HG02852 (cell line): Measurements from ENCODE around the gene FRMPD4.

ENCODE experiments used
- ATAC-seq: cut with Tn5 transposase; IDR thresholded peaks from one replicate; pipeline ENCODE4 v1.9.1; 2021; ENCODE audit warnings: mild to moderate bottlenecking, moderate library complexity; ENCODE audit not compliant: unreplicated experiment

The FRMPD4 gene

GRCh38 chrX:12423346-12423745 is 285.1 kb downstream of the FRMPD4 start:
- no peak for ATAC-seq

GRCh38 chrX:12425496-12425895 is 287.2 kb downstream of the FRMPD4 start:
- no peak for ATAC-seq

DNA sequence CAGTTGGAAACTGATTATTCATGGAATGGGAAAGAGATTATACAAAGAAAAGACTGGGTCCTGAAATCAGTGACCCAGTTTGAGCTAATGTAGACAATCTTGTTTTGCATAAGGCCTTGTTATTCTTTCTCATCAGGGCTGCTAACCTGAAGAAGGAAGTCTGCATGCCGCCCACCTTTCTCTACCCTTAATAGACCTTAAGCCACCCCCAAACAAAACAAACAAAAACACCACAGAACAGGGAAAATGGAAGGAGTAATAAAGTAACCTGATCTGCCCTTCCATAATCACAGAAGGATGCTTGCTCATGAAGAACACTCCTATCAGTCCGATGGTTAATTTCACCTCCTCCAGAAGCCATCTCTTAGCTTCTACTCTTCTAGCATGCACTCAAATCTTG is 288.1 kb downstream of the FRMPD4 start:
- ATAC-seq: no peak

DNA sequence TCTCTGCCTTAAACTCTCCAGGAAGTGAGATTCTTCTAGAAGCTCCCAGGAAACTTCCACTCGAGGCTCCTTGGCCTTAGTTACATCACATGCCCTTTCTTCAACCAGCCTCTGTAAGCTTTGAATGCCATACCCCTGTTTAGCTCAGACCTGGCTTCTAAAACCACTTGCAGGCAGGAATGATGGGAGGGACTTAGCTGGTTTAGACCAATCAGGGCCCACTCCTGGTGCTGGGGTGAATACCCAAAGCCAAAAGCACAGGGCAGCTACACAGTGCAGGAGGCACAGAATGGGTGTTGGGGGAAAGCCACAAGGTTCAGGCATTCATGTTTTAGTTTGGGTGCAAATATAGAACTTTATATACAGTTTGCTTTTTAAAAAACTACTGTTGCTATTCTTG is 296.2 kb downstream of the FRMPD4 start:
- no peak for ATAC-seq

DNA sequence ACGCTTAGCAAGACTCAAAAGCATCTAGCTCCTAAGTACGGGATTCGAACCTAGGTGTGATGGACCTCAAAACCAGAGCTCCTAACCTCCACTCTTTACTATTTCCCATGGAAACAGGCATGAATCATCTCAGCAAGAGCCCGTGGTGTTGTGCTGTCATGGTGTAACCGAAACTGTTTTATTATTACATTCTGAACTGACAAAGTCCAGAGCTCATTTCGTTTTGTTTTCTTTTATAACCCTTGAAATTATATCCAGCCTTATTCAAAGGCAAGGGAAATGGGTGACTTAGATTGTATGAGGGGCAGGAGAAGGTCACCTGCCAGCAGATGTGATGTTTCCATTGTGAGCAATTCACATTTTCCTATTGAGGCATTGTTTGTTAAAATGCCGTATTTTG is 301.1 kb downstream of the FRMPD4 start:
- no peak for ATAC-seq

DNA sequence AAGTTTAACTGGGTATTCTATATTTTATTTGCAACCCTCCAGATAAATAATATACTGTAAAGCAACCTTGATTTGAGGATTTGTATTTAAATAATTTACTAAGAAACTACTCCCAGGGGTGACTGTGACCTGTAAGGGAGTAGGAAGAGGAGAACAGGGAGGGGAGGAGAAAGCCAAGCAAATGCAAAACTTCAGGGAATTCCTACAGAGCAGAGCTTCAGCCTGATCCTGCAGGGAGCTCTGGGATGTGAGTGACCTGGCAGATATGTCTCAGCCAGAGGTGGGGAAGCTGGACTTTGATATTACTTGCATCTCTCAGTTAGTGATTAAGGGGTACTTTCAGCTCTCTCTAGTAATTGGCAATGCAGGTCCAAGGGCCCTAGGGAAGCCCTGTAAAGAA is 302.0 kb downstream of the FRMPD4 start:
- ATAC-seq: no peak

DNA sequence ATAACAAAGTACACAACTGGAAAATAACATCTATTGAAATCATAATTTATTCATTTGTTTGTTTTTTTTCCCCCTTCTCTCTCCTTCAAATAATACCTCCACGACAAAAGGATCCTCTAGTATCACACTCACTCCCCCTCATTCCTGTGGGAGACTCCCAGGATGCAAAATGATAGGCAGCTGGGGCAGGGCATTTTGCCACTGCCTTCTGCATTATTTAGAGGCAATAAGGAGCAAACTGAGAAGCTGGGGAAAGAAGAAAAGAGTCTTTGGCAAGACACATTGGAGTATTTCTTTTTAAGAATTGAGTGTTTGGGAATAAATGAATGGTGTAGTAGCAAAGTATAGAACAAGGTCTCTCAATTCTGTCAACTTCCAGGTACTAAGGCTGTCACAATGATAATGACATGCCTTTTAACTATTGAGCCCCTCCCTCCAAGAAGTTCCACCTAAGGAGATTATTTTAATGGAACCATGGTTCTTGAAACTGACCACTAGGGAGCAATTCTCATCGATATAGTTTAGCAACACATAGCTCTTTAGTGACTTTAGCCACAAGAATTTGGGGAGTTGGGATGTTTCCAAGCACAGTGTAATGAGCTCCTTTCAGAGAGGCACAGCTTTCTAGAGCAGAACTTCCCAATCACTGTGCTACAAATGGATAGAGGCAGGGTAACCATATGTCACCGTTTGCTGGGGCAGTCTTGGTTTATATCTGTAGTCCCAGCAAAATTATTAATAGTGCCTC is 303.3 kb downstream of the FRMPD4 start:
- ATAC-seq: no peak

- ATAC-seq: peak; percentile 95
Observed at GRCh38 chrX:12443534-12444098, 305.3 kb downstream of the FRMPD4 start.

DNA sequence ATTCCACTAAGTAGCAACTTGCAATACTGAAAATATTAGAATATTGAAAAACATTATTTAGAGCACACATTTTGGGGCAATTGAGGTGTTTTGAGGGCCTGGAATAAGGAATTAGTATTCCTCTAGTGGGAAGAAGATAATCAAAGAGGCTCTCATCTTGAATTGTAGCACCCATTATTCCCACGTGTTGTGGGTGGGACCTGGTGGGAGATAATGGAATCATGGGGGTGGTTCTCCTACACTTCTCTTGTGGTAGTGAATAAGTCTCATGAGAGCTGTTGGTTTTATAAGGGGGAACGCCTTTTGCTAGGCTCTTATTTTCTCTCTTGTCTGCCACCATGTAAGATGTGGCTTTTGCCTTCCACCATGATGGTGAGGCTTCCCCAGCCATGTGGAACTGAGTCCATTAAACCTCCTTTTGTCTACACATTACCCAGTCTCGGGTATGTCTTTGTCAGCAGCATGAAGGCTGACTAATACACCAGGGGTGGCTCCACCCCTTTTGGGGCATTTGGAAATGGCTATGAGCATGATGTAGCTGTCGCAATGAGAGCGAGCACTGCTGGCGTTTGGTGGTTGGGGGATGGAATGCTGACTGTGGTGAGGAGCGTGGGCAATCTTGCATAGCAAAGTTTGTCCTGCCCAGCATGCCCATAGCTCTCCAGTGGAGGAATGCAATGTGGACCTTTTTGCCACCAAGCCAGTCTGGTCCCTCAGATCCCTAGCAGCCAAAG is 308.2 kb downstream of the FRMPD4 start:
- ATAC-seq: no peak

- no peak for ATAC-seq
Observed at GRCh38 chrX:12447448-12448064, 309.3 kb downstream of the FRMPD4 start.

DNA sequence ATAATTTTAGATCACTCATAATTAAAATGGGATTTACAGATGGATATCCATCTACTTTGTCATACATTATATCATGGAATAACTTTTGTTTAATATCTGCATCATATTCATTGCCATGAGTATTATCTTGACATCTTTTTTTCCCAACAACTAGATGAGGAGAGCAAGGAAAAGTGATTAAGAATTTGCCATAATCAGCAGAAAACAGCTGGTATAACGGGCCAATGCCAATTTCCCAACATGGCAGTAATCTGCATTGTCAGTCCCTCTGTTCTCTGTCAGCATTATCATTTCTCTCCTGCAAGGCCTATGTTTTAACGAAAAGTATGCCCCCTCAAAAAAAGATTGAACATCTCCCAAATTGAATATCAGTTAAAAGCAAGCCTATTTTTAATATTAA is 314.0 kb downstream of the FRMPD4 start:
- no peak for ATAC-seq

DNA sequence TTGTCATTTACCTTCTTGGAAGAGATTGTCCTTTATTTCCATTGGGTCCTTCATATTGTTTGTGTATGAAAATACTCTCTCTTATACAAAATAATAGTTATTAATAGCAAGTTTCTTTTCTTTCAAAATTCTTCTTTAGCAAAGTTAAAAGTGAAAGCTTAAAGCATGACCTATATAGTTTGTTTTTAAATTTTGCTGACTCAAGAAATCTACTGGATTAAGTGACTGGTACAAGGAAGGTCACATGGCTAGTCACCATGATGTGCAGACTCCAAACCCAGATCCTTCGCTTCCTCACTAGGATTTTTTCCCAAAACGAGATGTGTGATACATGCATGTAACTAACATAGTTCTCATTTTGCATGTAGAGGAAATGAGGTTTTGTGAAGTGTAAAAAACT is 322.7 kb downstream of the FRMPD4 start:
- no peak for ATAC-seq

GRCh38 chrX:12463052-12463451 is 324.8 kb downstream of the FRMPD4 start:
- no peak for ATAC-seq

GRCh38 chrX:12463873-12464272 is 325.6 kb downstream of the FRMPD4 start:
- ATAC-seq: no peak

- no peak for ATAC-seq
Observed at GRCh38 chrX:12467321-12467720, 329.0 kb downstream of the FRMPD4 start.

DNA sequence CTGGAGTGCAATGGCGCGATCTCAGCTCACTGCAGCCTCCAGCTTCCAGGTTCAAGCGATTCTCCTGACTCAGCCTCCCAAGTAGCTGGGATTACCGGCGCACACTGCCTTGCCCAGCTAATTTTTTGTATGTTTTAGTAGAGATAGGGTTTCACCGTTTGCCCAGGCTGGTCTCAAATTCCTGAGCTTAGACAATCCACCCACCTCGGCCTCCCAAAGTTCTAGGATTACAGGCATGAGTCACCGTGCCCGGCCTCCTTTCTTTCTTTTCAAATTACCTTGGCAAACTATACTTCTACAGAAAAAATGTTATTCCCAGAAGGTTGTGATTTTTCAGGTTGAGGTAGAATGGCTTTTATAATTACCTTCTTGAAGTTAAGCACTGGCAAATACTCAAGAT is 331.0 kb downstream of the FRMPD4 start:
- ATAC-seq: no peak

- no peak for ATAC-seq
Observed at GRCh38 chrX:12471061-12471460, 332.8 kb downstream of the FRMPD4 start.

- ATAC-seq: no peak
Observed at GRCh38 chrX:12480956-12481355, 342.7 kb downstream of the FRMPD4 start.

GRCh38 chrX:12488220-12488619 is 349.9 kb downstream of the FRMPD4 start:
- ATAC-seq: no peak

DNA sequence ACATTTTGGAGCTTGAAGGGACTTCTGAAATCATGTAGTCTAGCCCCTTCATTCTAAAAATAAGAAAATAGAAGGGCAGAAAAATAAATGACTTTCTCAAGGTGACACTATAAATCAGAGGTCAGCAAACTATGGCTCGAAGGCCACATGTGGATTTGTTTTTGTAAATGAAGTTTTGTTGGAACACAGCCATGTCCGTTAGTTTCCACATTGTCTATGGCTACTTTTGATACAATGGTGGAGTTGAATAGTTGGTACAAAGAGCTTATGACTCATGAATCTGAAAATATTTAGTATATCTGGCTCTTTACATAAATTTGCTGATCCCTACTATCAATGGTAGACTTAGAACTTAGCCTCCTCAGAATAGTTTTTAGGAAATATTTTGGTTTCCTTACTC is 350.5 kb downstream of the FRMPD4 start:
- ATAC-seq: no peak

DNA sequence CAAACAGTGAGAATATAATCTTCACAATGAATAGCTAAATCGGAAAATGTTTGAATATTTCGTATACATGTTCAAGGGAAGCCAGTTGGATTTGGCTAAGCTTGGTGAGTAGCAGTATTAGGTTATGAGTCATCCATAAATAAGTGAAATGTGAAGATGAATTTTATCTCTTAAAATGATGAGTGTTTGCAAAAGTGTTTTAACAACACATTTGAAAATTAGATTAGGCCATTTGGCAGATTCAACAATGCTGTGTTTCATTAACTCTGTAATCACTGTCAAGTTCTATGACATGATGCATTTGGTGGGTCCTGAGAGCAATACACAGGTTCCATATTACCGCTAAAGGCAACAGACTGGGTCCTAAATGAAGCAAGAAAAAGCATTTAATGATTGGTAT is 351.1 kb downstream of the FRMPD4 start:
- ATAC-seq: no peak
